Common myeloid progenitor, CD34-positive (primary cell): Measurements from ENCODE around the gene COL20A1.

Experiments used
- CTCF ChIA-PET: fragments of 350-600 bp; sonication (Branson Sonifier 250); formaldehyde crosslinking; loops from one replicate; lab custom pipeline; 2021; ENCODE audit warnings: antibody characterized with exemption; lab: Charles Lee
- POLR2A ChIA-PET: fragments of 350-600 bp; sonication (Branson Sonifier 250); formaldehyde crosslinking; loops from one replicate; lab custom pipeline; 2021; ENCODE audit warnings: antibody characterized with exemption; lab: Charles Lee
- DNase-seq, 3 donors: peaks; one replicate each; pipeline versions ENCODE4 v3.0.0 to v3.0.0-alpha.2; 2013
- H3K27ac ChIP-seq, 2 experiments: 1 replicate in 1 of 2; 2 replicates in 1 of 2; pipeline ENCODE4 v1.7.0; 2013; ENCODE audit warnings: inconsistent platforms in 2 of 2, low read length in 2 of 2, mild to moderate bottlenecking in 2 of 2, low read depth in 1 of 2, moderate library complexity in 1 of 2; ENCODE audit not compliant: severe bottlenecking in 2 of 2, insufficient read depth in 1 of 2, poor library complexity in 1 of 2
- H3K27me3 ChIP-seq, 5 experiments: replicated peaks in 2 of 5; 1 replicate in 3 of 5; 2 replicates in 2 of 5; pipeline versions ENCODE4 v1.6.1 to v1.7.0; 2013; ENCODE audit warnings: low read length in 4 of 5, mild to moderate bottlenecking in 2 of 5, moderate library complexity in 2 of 5, inconsistent platforms in 1 of 5; ENCODE audit not compliant: insufficient read depth in 5 of 5, control insufficient read depth in 4 of 5
- H3K36me3 ChIP-seq, 4 experiments: 1 replicate in 2 of 4; 2 replicates in 2 of 4; pipeline versions ENCODE4 v1.6.1 to v1.7.0; 2013; ENCODE audit warnings: low read length in 3 of 4, control low read depth in 1 of 4, mild to moderate bottlenecking in 1 of 4; ENCODE audit not compliant: control insufficient read depth in 4 of 4, insufficient read depth in 4 of 4
- H3K4me1 ChIP-seq, 4 experiments: 1 replicate in 3 of 4; 2 replicates in 1 of 4; pipeline versions ENCODE4 v1.6.1 to v1.7.1; 2013; ENCODE audit warnings: low read length in 3 of 4, mild to moderate bottlenecking in 3 of 4, control low read depth in 1 of 4, inconsistent platforms in 1 of 4, moderate library complexity in 1 of 4; ENCODE audit not compliant: control insufficient read depth in 4 of 4, insufficient read depth in 4 of 4; ENCODE audit errors: control extremely low read depth in 1 of 4
- H3K4me3 ChIP-seq, 7 experiments: 1 replicate in 4 of 7; 2 replicates in 3 of 7; pipeline versions ENCODE4 v1.5.1 to v1.7.0; 2013; ENCODE audit warnings: mild to moderate bottlenecking in 7 of 7, low read length in 6 of 7, moderate library complexity in 6 of 7, inconsistent platforms in 2 of 7, low read depth in 2 of 7, control low read depth in 1 of 7; ENCODE audit not compliant: insufficient read depth in 4 of 7, control insufficient read depth in 1 of 7; ENCODE audit errors: extremely low read depth in 1 of 7
- H3K9me3 ChIP-seq, 5 experiments: 1 replicate in 4 of 5; 2 replicates in 1 of 5; pipeline versions ENCODE4 v1.6.1 to v1.7.1; 2013; ENCODE audit warnings: low read length in 4 of 5, mild to moderate bottlenecking in 2 of 5, inconsistent platforms in 1 of 5, low read depth in 1 of 5, moderate library complexity in 1 of 5; ENCODE audit not compliant: control insufficient read depth in 4 of 5, insufficient read depth in 2 of 5; ENCODE audit errors: control extremely low read depth in 1 of 5
- WGBS: methylation state at CpG from one replicate; pipeline ENCODE4 v1.1.5; 2013; ENCODE audit not compliant: insufficient coverage; 5-methylcytosine and 5-hydroxymethylcytosine counted together

The COL20A1 gene

DNA sequence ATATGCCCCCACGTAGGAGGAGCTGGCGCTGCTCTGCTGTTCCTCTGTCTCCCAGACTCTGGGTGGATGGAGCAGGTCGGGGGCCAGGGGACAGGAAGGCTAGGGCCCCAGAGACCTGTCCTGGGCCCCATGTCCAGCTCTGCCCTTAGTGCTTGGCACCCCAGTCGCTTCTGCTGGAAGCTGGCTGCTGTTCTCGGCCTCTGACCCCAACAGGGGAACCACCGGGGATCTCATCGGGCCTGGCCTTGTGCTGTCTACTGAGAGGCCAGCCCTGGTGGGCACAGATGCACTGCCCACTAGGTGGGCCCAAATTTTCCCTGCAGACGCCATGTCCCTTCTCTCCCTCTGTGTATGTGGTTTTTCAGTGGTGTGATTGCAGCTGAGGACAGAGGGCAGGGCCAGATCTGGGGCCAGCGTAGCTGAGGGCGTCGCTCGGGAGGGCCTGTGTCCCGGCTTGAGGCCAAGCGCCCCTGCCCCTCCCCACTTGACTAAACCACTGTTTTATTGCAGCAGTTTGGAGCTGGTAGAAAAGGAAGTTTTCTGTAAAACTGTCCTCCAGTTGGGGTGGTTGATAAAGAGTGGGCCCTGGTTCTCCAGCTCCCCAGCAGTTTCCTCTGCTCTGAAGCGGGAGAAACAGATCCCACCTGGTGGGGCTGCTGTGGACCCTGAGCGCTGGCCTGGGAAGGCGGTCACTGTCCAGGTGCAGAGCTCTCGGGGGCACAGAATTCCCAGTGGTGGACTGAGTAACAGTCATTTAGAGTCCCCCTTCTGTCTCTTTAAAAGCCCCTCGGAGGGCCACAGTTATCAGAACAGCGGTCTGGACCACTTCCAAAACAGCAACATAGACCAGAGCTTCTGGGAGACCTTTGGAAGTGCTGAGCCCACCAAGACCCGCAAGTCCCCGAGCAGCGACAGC is 5.9 kb upstream of the COL20A1 start:
- ChIA-PET CTCF (interaction anchor here (1.2 kb wide), 1 partner anchor 48 kb away, joined by 3 read pairs; no protein-coding TSS in a partner anchor), POLR2A (no interaction called here)
- Histone ChIP-seq H3K27ac (no peak overlapping the region), H3K4me1 (no peaks in the 10 kb centered on the region), H3K9me3 (no peaks in the 10 kb centered on the region), H3K36me3 (peaks cover 2 to 60% (median 39%) of the 10 kb centered on the region in 4 experiments), H3K4me3 (no peak overlapping the region), H3K27me3 (peaks cover 0 to under 1% (median 0%) of the 10 kb centered on the region in 5 experiments)
- WGBS = 93% methylated on average over 14 of the region's 23 CpGs
- no peak for DNase-seq

DNA sequence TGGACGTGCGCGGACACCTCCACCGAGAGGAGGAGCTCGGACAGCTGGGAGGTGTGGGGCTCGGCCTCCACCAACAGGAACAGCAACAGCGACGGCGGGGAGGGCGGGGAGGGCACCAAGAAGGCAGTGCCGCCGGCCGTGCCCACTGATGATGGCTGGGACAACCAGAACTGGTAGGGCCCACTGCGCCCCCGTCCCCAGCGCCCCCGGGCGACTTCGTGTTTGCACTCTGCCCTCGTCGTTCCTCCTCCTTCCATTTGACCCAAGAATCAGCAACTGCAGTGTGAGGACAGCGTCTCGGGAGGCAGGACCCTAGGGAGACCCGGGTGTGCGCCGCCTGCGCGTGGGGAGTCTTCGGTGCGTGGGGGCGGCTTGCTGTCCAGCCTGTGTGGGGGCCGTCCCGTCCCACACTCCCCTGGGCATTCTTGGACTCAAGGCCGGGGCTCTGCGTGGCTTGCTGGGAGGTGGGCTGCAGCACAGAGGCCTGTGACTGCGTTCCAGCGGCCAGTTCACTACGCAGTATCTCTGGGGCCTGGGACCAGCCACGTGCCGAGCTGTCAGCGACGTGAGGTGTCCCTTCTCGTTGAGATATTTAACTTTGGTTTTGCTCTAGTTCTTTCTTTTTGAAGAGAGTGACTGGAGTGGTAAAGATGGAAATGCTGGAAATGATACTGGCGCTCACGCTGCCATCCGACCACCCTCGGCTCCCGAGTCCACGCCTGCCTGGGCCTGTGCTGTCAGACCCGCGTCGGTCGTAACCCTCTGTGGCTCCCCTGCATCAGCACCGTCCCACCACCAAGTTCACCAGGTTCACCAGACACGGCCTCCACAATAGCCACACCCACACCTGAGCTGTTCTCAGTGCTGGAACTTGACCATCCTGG is 5.0 kb upstream of the COL20A1 start:
- no peak overlapping the region for H3K4me3 ChIP-seq
- no peak overlapping the region for H3K27ac ChIP-seq
- POLR2A ChIA-PET = no interaction called here
- H3K27me3 ChIP-seq = peaks cover 0 to 5% (median 0%) of the 10 kb centered on the region in 5 experiments
- DNase-seq = no peak
- no peaks in the 10 kb centered on the region for H3K9me3 ChIP-seq
- WGBS = 96% methylated on average over 51 of the region's 55 CpGs
- H3K36me3 ChIP-seq = peaks cover 0 to 51% (median 34%) of the 10 kb centered on the region in 4 experiments
- CTCF ChIA-PET = interaction anchor here (1.2 to 1.4 kb wide), 2 partner anchors 15 to 48 kb away, joined by 3 to 4 read pairs; no protein-coding TSS in a partner anchor
- H3K4me1 ChIP-seq = no peaks in the 10 kb centered on the region

DNA sequence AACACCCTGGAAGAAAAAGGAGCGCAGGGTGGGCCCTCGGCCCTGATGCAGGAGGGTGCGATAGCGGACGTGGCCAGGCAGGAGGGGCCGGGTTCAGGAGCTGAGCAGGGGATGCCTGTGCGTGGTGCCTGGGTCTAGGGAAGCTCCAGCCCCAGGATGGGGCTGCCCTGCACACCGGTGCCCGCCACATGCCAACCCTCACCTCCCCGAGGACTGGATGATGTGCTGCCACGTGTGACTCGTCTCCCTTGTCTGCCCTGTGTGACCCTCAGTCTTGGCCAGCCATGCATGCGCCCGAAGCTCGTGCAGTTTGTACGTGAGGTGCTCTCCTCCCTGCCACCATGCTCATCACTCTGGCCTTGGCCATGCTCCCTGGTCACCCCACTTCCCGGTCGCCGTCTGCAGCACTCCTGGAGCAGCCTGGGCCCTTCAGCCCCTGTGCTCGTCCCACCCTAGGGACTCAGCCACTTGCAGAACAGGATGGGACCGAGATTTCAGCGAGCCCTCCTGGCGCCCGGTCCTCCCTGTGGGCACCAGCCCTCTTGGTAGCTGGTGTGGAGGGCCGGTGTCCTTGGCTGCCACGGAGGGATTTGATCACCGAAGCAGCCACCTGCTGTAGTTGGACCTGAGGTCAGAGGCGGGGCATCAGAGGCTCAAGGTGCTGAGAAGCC is 4.3 kb upstream of the COL20A1 start:
- Histone ChIP-seq H3K27me3 (peaks cover 0 to 12% (median 0%) of the 10 kb centered on the region in 5 experiments), H3K9me3 (no peaks in the 10 kb centered on the region), H3K36me3 (peaks cover 0 to 44% (median 31%) of the 10 kb centered on the region in 4 experiments), H3K27ac (no peak overlapping the region), H3K4me3 (no peak overlapping the region), H3K4me1 (no peaks in the 10 kb centered on the region)
- no peak for DNase-seq
- CTCF ChIA-PET = interaction anchor here (0.7 to 1.4 kb wide), 2 partner anchors 15 to 65 kb away, joined by 4 read pairs; no protein-coding TSS in a partner anchor
- POLR2A ChIA-PET = no interaction called here
- WGBS = 95% methylated on average over 26 of the region's 28 CpGs

DNA sequence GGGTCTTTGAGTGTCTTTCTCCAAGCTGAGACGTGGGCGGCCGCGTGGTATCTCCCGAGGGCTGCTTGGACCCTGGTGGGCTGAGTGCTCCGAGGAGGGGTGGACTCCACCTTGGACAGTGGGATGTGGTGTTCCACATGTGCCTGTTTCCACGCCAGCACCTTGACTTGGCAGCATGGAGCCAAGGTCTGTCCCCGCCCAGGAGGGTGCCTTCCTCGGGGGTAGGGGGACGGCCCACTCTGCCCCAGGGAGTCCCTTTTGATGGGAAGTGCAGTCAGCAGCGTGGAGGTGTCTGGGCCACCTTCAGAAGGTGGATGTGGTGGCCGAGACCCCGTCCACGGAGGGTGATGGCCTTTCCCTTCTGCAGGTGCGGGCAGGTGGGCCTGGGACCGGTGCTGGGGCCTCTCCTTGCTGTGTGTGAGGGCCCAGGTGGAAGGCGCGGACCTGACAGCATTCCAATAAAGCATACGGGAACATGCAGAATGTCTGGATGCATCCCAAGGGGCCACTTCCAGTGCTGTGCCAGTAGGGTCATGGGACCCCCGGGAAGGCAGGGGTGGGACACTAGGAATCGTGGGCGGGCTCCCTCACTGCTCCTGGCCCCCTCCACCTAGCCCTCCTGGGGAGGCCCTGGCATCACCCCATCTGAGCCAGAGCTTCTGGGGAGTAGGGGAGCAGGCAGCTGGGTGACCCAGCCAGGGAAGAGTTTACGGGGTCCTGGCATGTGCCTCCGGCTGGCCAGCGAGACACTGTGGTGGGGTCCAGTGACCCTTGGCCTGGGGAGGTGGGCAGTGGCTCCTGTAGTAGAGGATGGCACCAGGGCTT is 3.5 kb upstream of the COL20A1 start:
- Histone ChIP-seq H3K4me1 (no peaks in the 10 kb centered on the region), H3K4me3 (no peak overlapping the region), H3K36me3 (peaks cover 0 to 41% (median 29%) of the 10 kb centered on the region in 4 experiments), H3K9me3 (no peaks in the 10 kb centered on the region), H3K27me3 (peaks cover 0 to 17% (median under 1%) of the 10 kb centered on the region in 5 experiments), H3K27ac (no peak overlapping the region)
- WGBS = 93% methylated on average over 23 of the region's 25 CpGs
- ChIA-PET CTCF (interaction anchor here (0.7 to 1.4 kb wide), 2 partner anchors 16 to 66 kb away, joined by 4 read pairs; no protein-coding TSS in a partner anchor), POLR2A (no interaction called here)
- DNase-seq = no peak

DNA sequence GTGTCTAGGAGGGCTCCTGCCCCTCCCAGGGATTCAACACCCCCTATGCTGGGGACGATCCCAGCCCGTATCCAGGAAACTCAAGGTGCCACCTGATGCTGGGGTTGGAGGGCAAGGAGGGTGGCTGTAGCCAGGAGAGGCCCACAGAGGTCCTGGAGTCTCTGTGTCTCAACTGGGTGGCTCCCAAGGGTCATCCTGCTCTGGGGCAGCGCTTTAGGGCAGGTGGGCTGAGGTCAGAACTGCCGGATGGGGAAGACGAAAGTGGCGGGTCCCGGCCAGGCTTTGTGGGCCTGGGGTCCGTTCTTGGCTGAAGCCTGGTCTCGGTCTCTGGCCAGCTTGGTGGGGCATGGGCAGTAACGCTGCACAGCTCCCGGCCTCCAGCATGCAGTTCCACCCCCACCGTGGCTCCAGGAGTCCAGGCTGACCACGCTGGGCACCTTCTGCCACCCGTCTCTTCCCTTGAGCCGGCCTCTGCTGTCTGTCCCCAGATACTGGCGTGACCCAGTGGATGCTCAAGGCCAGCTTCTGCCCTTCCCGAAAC is 2.8 kb upstream of the COL20A1 start:
- ChIA-PET CTCF (no interaction called here), POLR2A (no interaction called here)
- no peak overlapping the region for H3K27ac ChIP-seq
- no peak overlapping the region for H3K4me3 ChIP-seq
- H3K36me3 ChIP-seq = peaks cover 0 to 41% (median 29%) of the 10 kb centered on the region in 4 experiments
- WGBS = 97% methylated on average over 15 of the region's 17 CpGs
- H3K27me3 ChIP-seq = peaks cover 0 to 23% (median 2%) of the 10 kb centered on the region in 5 experiments
- H3K9me3 ChIP-seq = no peaks in the 10 kb centered on the region
- H3K4me1 ChIP-seq = no peaks in the 10 kb centered on the region
- DNase-seq = no peak
